IPS DF 6.9 (cell line): ENCODE data around the gene NEURL1.

Source experiments
- DNase-seq: peaks from one replicate; pipeline ENCODE4 v3.0.0-alpha.2; 2013; ENCODE audit warnings: low read depth, low spot score
- H3K27ac ChIP-seq: one replicate; pipeline ENCODE4 v1.5.1; 2013; ENCODE audit warnings: low read length, control low read depth
- H3K27me3 ChIP-seq: 2 replicates; pipeline ENCODE4 v1.6.1; 2013; ENCODE audit warnings: mild to moderate bottlenecking, low read length; ENCODE audit not compliant: control insufficient read depth, insufficient read depth
- H3K36me3 ChIP-seq: 2 replicates; pipeline ENCODE4 v1.6.1; 2013; ENCODE audit warnings: low read length; ENCODE audit not compliant: control insufficient read depth, insufficient read depth
- H3K4me1 ChIP-seq: 2 replicates; pipeline ENCODE4 v1.6.1; 2013; ENCODE audit warnings: low read length; ENCODE audit not compliant: control insufficient read depth, insufficient read depth
- H3K4me3 ChIP-seq: 2 replicates; pipeline ENCODE4 v1.5.1; 2013; ENCODE audit warnings: mild to moderate bottlenecking, low read length
- H3K9me3 ChIP-seq: 2 replicates; pipeline ENCODE4 v1.6.1; 2013; ENCODE audit warnings: low read length, inconsistent platforms; ENCODE audit not compliant: control insufficient read depth, insufficient read depth
- WGBS: extraction: QIAGEN DNeasy Blood & Tissue Kit; methylation state at CpG from one replicate; pipeline ENCODE4 v1.1.7; 2013; ENCODE audit warnings: mixed read lengths, missing lambda C conversion rate; ENCODE audit not compliant: insufficient read length, insufficient coverage; 5-methylcytosine and 5-hydroxymethylcytosine counted together

NEURL1 gene

DNA sequence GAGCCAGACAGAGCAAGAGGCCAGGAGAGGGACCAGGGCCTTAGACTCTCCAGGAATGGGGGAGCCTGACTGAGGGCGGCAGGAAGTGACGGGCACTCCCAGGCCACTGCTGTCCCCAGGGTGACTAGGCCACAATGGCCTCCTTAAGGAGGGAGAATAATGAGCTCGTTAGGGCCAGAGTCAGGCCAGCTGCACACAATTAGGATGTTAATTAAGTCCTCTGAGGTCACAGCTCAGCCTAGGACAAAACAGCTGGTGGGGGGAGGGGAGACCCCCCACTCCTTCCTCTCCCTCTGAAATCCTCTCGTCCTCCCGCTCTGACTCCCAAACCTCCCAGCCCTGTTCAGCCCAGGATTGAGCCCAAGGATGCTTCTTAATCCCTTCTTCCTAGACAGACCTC is 143.0 kb downstream of the NEURL1 start:
- H3K9me3 ChIP-seq = no peaks in the 10 kb centered on the region
- no peak overlapping the region for H3K27ac ChIP-seq
- H3K4me3 ChIP-seq = no peak overlapping the region
- WGBS = no CpG with 5 or more reads among the region's 5 CpGs
- no peaks in the 10 kb centered on the region for H3K36me3 ChIP-seq
- peaks cover 18% of the 10 kb centered on the region for H3K4me1 ChIP-seq
- DNase-seq = peak; percentile 50
- H3K27me3 ChIP-seq = no peaks in the 10 kb centered on the region

DNA sequence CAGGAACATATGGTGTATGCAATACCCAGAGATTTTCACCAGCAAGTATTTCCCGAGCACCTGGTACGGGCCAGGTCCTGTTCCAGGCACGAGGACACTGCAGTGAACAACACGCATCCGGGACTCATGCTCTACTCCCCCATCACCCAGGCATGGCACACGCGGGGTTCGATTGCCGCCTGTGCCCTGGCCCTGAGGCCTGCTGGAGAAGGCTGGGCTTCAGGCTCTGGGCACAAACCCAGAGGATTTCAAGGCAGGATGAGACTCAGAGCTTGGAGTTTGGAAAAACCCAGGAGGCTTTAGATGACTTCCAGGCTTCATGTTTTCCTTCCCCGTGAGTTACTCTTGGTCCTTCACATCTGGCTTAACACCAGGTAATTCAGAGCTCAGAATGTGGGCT is 143.5 kb downstream of the NEURL1 start:
- H3K36me3 ChIP-seq = no peaks in the 10 kb centered on the region
- DNase-seq = no peak
- no CpG with 5 or more reads among the region's 10 CpGs for WGBS

DNA sequence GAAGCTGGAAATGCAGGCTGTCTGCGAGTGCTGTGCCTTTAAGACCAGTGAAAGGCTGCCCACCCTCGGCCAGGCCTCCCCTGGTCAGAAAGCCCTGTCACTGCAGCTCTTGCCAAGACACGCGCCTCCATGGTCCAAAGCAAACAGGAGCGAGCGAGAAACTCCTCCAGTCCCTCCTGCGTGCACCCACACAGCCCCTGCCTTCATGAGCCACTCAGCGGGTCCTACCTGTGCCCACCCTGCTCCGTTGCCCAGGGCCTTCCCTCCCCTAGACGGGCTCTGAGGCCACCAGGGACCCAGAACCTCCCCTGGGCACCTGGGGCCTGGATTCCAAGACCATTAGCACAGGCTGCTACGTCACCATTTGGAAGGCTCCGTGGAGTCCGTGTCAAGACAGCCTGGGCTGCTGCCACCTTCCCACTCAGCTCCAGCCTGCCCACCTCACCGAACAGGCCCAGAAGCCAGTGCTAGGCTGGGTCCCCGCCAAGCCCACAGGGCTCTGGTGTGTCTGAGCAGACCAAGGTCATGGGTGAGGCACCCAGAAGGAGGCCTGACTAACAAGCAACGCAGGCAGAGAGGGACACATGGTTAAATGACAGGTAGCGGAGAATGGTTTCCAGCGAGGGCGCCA is 144.5 kb downstream of the NEURL1 start:
- WGBS = no CpG with 5 or more reads among the region's 19 CpGs
- no peak overlapping the region for H3K4me3 ChIP-seq
- DNase-seq = no peak
- H3K27me3 ChIP-seq = no peaks in the 10 kb centered on the region
- no peaks in the 10 kb centered on the region for H3K9me3 ChIP-seq
- H3K36me3 ChIP-seq = no peaks in the 10 kb centered on the region
- no peak overlapping the region for H3K27ac ChIP-seq
- H3K4me1 ChIP-seq = peaks cover 18% of the 10 kb centered on the region

More for the DNA sequence above, 143.5 kb downstream of the NEURL1 start:
- Histone ChIP-seq H3K4me1 (peaks cover 18% of the 10 kb centered on the region), H3K27ac (no peak overlapping the region), H3K4me3 (no peak overlapping the region), H3K9me3 (no peaks in the 10 kb centered on the region), H3K27me3 (no peaks in the 10 kb centered on the region)

DNA sequence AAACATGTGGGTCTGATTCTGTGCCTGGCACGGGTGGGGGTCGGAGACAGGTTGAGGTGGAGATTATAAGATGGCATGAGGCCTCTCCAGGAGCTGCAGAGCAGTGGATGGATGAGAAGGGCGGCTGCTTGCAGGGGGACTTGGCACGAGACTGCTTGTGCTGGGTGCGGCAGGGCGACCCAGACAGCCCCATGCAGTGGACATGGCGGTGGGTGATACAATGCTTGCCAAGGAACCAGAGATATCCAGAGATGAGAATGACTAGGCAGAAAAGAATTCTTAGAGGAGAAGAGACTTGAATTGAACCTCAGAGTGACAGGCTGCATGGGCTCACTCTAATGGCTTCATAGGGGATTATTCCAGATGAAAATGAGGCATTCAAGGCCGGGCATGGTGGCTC is 145.4 kb downstream of the NEURL1 start:
- Histone ChIP-seq H3K27me3 (no peaks in the 10 kb centered on the region), H3K4me3 (no peak overlapping the region), H3K9me3 (no peaks in the 10 kb centered on the region), H3K4me1 (peaks cover 18% of the 10 kb centered on the region), H3K27ac (no peak overlapping the region), H3K36me3 (no peaks in the 10 kb centered on the region)
- no CpG with 5 or more reads among the region's 8 CpGs for WGBS
- DNase-seq = no peak

DNA sequence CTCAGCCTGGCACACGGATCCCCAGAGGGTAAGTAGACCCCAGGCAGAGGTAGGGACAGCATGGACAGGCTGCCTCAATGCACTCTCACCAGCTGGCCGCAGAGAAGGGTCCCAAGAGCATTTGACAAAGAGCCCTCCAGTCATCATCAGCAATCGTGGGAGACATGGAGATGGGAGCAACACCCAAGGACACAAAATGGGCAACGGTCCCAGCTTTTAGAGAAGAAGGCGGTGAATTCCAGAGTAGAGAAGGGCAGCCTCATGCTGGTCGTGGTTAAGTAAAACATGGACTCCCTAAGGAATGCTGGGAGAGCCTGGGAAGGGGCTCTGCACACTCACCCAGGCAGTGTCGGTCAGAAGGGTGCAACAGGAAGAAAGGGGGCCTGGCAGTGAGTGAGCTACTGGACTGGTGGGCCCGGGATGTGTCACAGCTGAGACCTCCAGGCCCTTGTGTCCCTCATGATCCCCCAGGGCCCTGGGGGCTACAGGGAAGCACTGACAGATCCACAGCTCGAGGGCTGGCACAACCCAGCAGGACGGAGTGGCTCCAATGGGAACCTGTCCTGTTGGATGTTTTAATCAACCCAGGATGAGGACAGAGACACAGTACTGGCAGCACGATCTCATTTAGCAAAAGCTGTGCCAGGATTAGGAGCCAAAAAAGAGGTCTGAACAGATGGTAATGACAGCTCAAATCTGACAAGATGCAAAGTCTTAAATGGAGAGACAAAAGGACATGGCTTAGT is 147.1 kb downstream of the NEURL1 start:
- H3K27me3 ChIP-seq = no peaks in the 10 kb centered on the region
- H3K4me3 ChIP-seq = no peak overlapping the region
- peaks cover 18% of the 10 kb centered on the region for H3K4me1 ChIP-seq
- H3K9me3 ChIP-seq = no peaks in the 10 kb centered on the region
- no peak for DNase-seq
- H3K36me3 ChIP-seq = no peaks in the 10 kb centered on the region
- WGBS = no CpG with 5 or more reads among the region's 11 CpGs
- H3K27ac ChIP-seq = no peak overlapping the region

DNA sequence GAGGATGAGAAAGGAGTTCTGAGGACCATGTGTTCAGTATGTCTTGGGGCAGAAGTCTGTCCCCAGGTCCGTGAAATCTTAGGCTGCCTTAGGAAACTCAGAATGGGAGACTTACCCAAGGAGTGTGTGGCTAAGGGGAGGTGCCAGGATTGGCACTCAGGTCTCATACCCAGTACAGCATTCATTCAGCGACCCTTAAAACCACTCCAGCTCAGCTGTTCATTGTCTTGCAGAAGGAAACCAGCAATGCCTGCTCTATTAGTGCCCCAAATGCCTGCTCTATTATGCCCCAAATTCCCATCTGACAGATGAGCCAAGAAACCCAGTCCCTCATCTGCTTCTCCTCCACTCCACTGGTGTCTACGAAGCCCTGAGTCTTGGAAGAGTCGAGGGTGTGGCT is 147.8 kb downstream of the NEURL1 start:
- no peaks in the 10 kb centered on the region for H3K36me3 ChIP-seq
- DNase-seq = no peak
- peaks cover 17% of the 10 kb centered on the region for H3K4me1 ChIP-seq
- H3K4me3 ChIP-seq = no peak overlapping the region
- no peaks in the 10 kb centered on the region for H3K9me3 ChIP-seq
- no peaks in the 10 kb centered on the region for H3K27me3 ChIP-seq
- no peak overlapping the region for H3K27ac ChIP-seq
- WGBS = no CpG with 5 or more reads among the region's 4 CpGs
